Measurements from ENCODE around the gene CALN1. TPM values are rescaled to one million over a fixed set of nuclear protein-coding genes. Genes with fewer than 3 reads are reported as not detected.

The CALN1 gene
- total RNA-seq, 4 donors from 2014 or later = under 0.01 to 0.06 TPM; not detected in 2

DNA sequence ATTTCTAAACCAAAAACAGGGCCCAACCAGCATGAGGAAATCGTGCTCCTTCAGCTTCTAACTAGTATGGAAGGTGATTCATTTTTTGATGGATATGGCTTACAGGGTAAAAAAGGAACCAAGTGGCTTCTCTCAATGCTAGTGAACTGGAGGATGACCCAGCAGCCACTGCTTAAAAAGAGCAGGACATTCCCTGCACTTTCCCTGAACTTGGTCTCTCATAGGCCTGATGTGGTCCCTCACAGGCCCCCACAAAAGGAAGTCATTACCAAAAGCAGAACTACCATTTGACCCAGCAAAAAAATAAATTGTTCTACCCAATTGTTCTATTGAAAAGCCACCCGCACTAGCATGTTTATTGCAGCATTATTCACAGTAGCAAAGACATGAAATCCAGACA is 188.8 kb downstream of the CALN1 start:
- 61% methylated on average over 2 of the region's 2 CpGs for WGBS
- peaks cover 0 to 4% (median 0%) of the 10 kb centered on the region in 4 donors for H3K9me3 ChIP-seq
- H3K27me3 ChIP-seq = no peaks in the 10 kb centered on the region
- H3K4me3 ChIP-seq = no peak overlapping the region
- TF ChIP-seq POLR2AphosphoS5 (IDR thresholded peaks at IDR 0.05) = no peak
- no peak for TF ChIP-seq EP300 (IDR thresholded peaks at IDR 0.05)
- TF ChIP-seq POLR2A (IDR thresholded peaks at IDR 0.05; ENCODE audit: low read depth) = no peak
- TF ChIP-seq CTCF (IDR thresholded peaks at IDR 0.05) = no peak
- no peaks in the 10 kb centered on the region for H3K36me3 ChIP-seq
- intact Hi-C loops (cut with DNase I) = no loop called here
- H3K4me1 ChIP-seq = no peaks in the 10 kb centered on the region
- no peak for DNase-seq (ENCODE audit: extremely low spot score)
- no peak overlapping the region for H3K27ac ChIP-seq (replicated peaks in 1 of 4)

DNA sequence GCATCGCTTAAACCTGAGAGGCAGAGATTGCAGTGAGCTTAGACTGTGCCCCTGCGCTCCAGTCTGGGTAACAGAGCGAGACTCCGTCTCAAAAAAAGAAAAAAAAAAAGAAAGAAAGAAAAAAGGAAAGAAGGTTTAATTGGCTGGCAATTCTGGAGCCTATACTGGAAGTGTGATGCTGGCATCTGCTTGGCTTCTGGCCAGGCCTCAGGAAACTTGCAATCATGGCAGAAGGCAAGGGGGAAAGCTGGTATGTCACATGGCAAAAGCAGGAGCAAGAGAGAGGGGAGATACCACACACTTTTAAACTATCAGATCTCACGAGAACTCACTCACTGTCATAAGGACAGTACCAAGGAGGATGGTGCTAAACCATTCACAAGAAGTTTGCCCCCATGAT is 190.0 kb downstream of the CALN1 start:
- WGBS = 88% methylated on average over 5 of the region's 5 CpGs
- H3K4me1 ChIP-seq = no peaks in the 10 kb centered on the region
- H3K27me3 ChIP-seq = no peaks in the 10 kb centered on the region
- H3K27ac ChIP-seq (replicated peaks in 1 of 4) = no peak overlapping the region
- TF ChIP-seq CTCF (IDR thresholded peaks at IDR 0.05) (no peak), POLR2AphosphoS5 (IDR thresholded peaks at IDR 0.05) (no peak), POLR2A (IDR thresholded peaks at IDR 0.05; ENCODE audit: low read depth) (no peak), EP300 (IDR thresholded peaks at IDR 0.05) (no peak)
- H3K4me3 ChIP-seq = no peak overlapping the region
- no peak for DNase-seq (ENCODE audit: extremely low spot score)
- no peaks in the 10 kb centered on the region for H3K36me3 ChIP-seq
- peaks cover 0 to 4% (median 0%) of the 10 kb centered on the region in 4 donors for H3K9me3 ChIP-seq
- intact Hi-C loops (cut with DNase I) = no loop called here

DNA sequence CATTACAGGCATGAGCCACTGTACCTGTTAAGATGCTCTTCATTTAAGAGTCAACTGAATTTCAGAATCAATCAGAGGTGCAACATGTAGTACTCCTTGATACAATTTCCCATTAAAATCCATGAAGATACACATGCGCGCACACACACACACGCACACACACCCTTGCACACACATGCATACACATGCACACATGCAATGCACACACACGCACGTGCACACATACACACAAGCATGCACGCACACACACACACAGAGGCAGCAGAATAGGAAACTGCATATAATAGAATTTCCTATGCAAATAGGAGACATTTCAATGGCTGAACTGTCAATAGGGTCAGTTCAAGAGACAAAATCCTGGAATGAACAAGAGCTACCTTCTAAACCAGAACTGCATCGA is 192.6 kb downstream of the CALN1 start:
- 98% methylated on average over 7 of the region's 7 CpGs for WGBS
- H3K4me1 ChIP-seq = no peaks in the 10 kb centered on the region
- TF ChIP-seq POLR2AphosphoS5 (IDR thresholded peaks at IDR 0.05) = no peak
- no peak for TF ChIP-seq POLR2A (IDR thresholded peaks at IDR 0.05; ENCODE audit: low read depth)
- no peak for TF ChIP-seq CTCF (IDR thresholded peaks at IDR 0.05)
- no peak for TF ChIP-seq EP300 (IDR thresholded peaks at IDR 0.05)

GRCh38 chr7:72217151-72217550 is 195.0 kb downstream of the CALN1 start:
- no peak for DNase-seq (ENCODE audit: extremely low spot score)
- WGBS = 61% methylated on average over 5 of the region's 5 CpGs
- no peaks in the 10 kb centered on the region for H3K4me1 ChIP-seq
- intact Hi-C loops (cut with DNase I) = no loop called here
- TF ChIP-seq POLR2AphosphoS5 (IDR thresholded peaks at IDR 0.05) = no peak
- no peak for TF ChIP-seq EP300 (IDR thresholded peaks at IDR 0.05)
- TF ChIP-seq CTCF (IDR thresholded peaks at IDR 0.05) = no peak
- no peak for TF ChIP-seq POLR2A (IDR thresholded peaks at IDR 0.05; ENCODE audit: low read depth)
- no peak overlapping the region for H3K27ac ChIP-seq (replicated peaks in 1 of 4)
- no peaks in the 10 kb centered on the region for H3K36me3 ChIP-seq
- H3K27me3 ChIP-seq = no peaks in the 10 kb centered on the region
- H3K9me3 ChIP-seq = no peaks in the 10 kb centered on the region
- H3K4me3 ChIP-seq = no peak overlapping the region

More for the DNA sequence above, 192.6 kb downstream of the CALN1 start:
- no peak for DNase-seq (ENCODE audit: extremely low spot score)
- H3K27me3 ChIP-seq = no peaks in the 10 kb centered on the region
- peaks cover 0 to 4% (median 0%) of the 10 kb centered on the region in 4 donors for H3K9me3 ChIP-seq
- intact Hi-C loops (cut with DNase I) = no loop called here
- H3K4me3 ChIP-seq = no peak overlapping the region
- H3K36me3 ChIP-seq = no peaks in the 10 kb centered on the region
- no peak overlapping the region for H3K27ac ChIP-seq (replicated peaks in 1 of 4)

GRCh38 chr7:72213769-72214168 is 198.4 kb downstream of the CALN1 start:
- Histone ChIP-seq H3K27ac (replicated peaks in 1 of 4) (no peak overlapping the region), H3K4me3 (no peak overlapping the region), H3K36me3 (no peaks in the 10 kb centered on the region), H3K9me3 (no peaks in the 10 kb centered on the region), H3K4me1 (no peaks in the 10 kb centered on the region), H3K27me3 (peaks cover 0 to 18% (median 0%) of the 10 kb centered on the region in 4 donors)
- TF ChIP-seq POLR2A (IDR thresholded peaks at IDR 0.05; ENCODE audit: low read depth) = no peak
- no peak for TF ChIP-seq POLR2AphosphoS5 (IDR thresholded peaks at IDR 0.05)
- no peak for TF ChIP-seq EP300 (IDR thresholded peaks at IDR 0.05)
- TF ChIP-seq CTCF (IDR thresholded peaks at IDR 0.05) = no peak
- intact Hi-C loops (cut with DNase I) = no loop called here
- no peak for DNase-seq (ENCODE audit: extremely low spot score)
- 65% methylated on average over 5 of the region's 5 CpGs for WGBS
